ENCODE results near the gene PRM1. TPM values are rescaled to one million over a fixed set of nuclear protein-coding genes. Genes with fewer than 3 reads are reported as not detected.
"Not testable (repeated sequence)": the region's sequence is repeated elsewhere in the genome, so short reads cannot be mapped to it uniquely, and the experiment has no call there.

The PRM1 gene
- total and polyA plus RNA-seq, 8 donors: not detected

GRCh38 chr16:11302977-11303376, 21.8 kb upstream of the PRM1 start:
- H3K4me1 ChIP-seq: peaks cover 6 to 23% (median 15%) of the 10 kb centered on the region in 4 donors
- WGBS, 5 donors: 35 to 51% (median 42%) methylated on average over 3 to 4 of the region's 4 CpGs
- H3K27ac ChIP-seq: peak overlapping the region; percentile 30 to 71 (median 52)
- no peak overlapping the region for H3K4me3 ChIP-seq
- TF ChIP-seq POLR2AphosphoS5 (IDR thresholded peaks at IDR 0.05): no peak
- TF ChIP-seq POLR2A (IDR thresholded peaks at IDR 0.05): no peak
- TF ChIP-seq, protein P1, sequence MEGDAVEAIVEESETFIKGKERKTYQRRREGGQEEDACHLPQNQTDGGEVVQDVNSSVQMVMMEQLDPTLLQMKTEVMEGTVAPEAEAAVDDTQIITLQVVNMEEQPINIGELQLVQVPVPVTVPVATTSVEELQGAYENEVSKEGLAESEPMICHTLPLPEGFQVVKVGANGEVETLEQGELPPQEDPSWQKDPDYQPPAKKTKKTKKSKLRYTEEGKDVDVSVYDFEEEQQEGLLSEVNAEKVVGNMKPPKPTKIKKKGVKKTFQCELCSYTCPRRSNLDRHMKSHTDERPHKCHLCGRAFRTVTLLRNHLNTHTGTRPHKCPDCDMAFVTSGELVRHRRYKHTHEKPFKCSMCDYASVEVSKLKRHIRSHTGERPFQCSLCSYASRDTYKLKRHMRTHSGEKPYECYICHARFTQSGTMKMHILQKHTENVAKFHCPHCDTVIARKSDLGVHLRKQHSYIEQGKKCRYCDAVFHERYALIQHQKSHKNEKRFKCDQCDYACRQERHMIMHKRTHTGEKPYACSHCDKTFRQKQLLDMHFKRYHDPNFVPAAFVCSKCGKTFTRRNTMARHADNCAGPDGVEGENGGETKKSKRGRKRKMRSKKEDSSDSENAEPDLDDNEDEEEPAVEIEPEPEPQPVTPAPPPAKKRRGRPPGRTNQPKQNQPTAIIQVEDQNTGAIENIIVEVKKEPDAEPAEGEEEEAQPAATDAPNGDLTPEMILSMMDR (IDR thresholded peaks at IDR 0.05): no peak
- no peak for TF ChIP-seq EP300 (IDR thresholded peaks at IDR 0.05)
- DNase-seq: peak; percentile 52 to 87
- H3K27me3 ChIP-seq: no peaks in the 10 kb centered on the region
- H3K36me3 ChIP-seq: no peaks in the 10 kb centered on the region
- intact Hi-C loops (cut with DNase I; ENCODE audit: low total_unique reads): no loop called here
- H3K9me3 ChIP-seq: no peaks in the 10 kb centered on the region

DNA sequence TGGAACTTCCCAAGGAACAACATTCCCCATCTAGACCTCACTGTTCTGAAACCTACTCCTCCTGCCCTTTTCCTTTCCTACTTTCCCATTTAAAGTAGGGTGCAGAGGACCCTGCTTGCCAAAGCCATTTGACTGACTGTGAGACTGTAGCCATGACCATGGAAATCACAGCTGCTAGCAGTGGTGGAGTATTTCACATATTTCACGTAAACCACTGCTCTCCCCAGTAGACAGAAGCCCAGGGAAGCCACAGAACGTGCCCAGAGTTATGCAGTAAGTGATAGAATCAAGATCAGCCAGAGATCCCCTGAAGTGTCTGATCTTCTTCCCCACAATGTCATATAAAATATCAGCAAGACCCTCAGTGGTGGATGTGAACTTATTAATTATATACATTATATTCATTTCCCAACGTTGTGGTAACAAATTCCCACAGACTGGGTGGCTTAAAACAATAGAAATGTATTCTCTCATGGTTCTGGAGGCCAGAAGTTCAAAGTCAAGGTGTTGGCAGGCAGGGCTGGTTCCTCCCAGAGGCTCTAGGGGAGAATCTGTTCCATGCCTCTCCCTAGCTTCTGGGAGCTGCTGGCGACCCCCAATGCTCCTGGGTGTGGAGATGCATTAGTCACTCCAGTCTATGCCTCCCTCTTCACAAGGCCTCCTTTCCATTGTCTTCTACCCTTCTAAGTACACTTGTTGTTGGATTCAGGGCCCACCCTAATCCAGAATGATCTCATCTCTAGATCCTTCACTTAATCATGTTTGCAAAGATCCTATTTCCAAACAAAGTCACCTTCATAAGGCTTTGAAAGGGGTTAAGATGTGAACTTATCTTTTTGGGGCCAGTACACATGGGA, 20.7 kb upstream of the PRM1 start:
- no peak for DNase-seq
- 59 to 68% (median 66%) methylated on average over 4 of the region's 4 CpGs for whole genome bisulfite sequencing, 5 donors
- H3K9me3 ChIP-seq: no peaks in the 10 kb centered on the region
- H3K4me3 ChIP-seq: no peak overlapping the region
- peaks cover 17 to 29% (median 26%) of the 10 kb centered on the region in 4 donors for H3K4me1 ChIP-seq
- no peaks in the 10 kb centered on the region for H3K27me3 ChIP-seq
- H3K27ac ChIP-seq: peak overlapping the region in 2 of 5 donors; percentile 52 to 71
- H3K36me3 ChIP-seq: no peaks in the 10 kb centered on the region
- intact Hi-C loops (cut with DNase I; ENCODE audit: low total_unique reads): no loop called here
- TF ChIP-seq POLR2A (IDR thresholded peaks at IDR 0.05) (no peak), EP300 (IDR thresholded peaks at IDR 0.05) (no peak), POLR2AphosphoS5 (IDR thresholded peaks at IDR 0.05) (no peak)
- TF ChIP-seq, protein P1 (IDR thresholded peaks at IDR 0.05): no peak

GRCh38 chr16:11300560-11300892, 19.4 kb upstream of the PRM1 start:
- H3K9me3 ChIP-seq: no peaks in the 10 kb centered on the region
- TF ChIP-seq, protein P1 (IDR thresholded peaks at IDR 0.05): no peak
- TF ChIP-seq EP300 (IDR thresholded peaks at IDR 0.05) (no peak), POLR2A (IDR thresholded peaks at IDR 0.05) (no peak), POLR2AphosphoS5 (IDR thresholded peaks at IDR 0.05) (no peak)
- intact Hi-C loops (cut with DNase I; ENCODE audit: low total_unique reads): no loop called here
- WGBS, 5 donors: 89 to 96% (median 92%) methylated on average over 7 of the region's 7 CpGs
- H3K27ac ChIP-seq: no peak overlapping the region
- H3K4me1 ChIP-seq: peaks cover 20 to 41% (median 35%) of the 10 kb centered on the region in 4 donors
- H3K36me3 ChIP-seq: no peaks in the 10 kb centered on the region
- H3K27me3 ChIP-seq: no peaks in the 10 kb centered on the region
- no peak overlapping the region for H3K4me3 ChIP-seq
- no peak for DNase-seq

DNA sequence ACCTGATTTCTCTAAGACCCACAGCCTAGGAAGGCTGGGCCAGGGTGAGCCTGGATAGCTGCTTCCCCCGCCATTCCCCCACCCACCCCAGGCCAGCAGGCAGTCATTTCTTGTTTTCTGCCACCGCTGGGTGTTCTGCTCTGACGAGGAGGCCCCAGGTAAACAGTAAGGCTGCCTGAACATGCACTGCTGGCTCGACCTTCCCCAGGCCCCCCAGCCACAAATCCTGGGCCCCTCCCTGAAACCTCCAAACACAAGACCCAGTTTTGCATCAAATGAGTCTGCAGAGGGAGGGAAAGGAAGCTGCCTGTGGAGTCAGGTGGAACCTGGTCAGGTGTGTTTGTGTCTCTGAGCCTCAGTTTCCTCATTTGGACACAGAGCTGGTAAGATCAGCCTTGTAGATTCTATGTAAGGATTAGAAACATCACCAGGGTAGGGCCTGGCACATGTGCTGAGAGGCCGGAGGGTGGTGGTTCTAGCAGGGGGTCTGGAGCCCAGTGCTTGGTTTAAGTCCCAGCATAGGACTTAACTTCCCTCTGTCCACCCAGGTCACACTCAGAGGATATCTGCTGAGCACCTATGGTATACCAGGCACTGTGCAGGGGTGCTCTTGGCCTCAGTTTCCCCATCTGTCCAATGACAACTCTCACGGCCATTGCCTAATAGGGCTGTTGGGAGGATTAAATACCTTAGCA, 18.9 kb upstream of the PRM1 start:
- Histone ChIP-seq H3K36me3 (no peaks in the 10 kb centered on the region), H3K4me1 (peaks cover 20 to 41% (median 35%) of the 10 kb centered on the region in 4 donors), H3K9me3 (no peaks in the 10 kb centered on the region), H3K27me3 (no peaks in the 10 kb centered on the region), H3K4me3 (no peak overlapping the region), H3K27ac (no peak overlapping the region)
- DNase-seq: peak in 1 of 2 donors; percentile 35
- intact Hi-C loops (cut with DNase I; ENCODE audit: low total_unique reads): no loop called here
- WGBS, 5 donors: 73 to 91% (median 74%) methylated on average over 6 of the region's 6 CpGs
- TF ChIP-seq POLR2A (IDR thresholded peaks at IDR 0.05): no peak
- TF ChIP-seq, protein P1 (IDR thresholded peaks at IDR 0.05): no peak
- no peak for TF ChIP-seq EP300 (IDR thresholded peaks at IDR 0.05)
- TF ChIP-seq POLR2AphosphoS5 (IDR thresholded peaks at IDR 0.05): no peak

DNA sequence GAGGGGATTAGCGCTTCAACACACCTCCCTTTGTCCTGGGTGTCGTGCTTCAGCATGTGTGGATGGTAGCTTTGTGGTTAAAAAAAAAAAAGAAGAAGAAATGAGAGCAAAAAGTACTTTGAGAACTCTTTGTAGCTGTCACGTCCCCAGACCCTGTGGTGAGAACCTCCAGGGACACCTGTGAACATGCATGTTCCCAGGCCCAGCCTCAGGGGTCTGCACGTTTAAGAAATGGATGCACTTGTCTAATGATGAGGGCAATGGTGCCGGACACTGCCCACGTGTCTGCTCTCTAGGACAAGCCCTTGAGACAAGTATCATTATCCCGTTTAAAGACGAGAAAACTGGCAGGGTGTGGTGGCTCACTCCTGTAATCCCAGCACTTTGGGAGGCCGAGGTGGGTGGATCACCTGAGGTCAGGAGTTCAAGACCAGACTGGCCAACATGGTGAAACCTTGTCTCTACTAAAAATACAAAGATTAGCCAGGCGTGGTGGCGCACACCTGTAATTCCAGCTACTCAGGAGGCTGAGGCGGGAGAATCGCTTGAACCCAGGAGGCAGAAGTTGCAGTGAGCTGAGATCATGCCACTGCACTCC, 17.9 kb upstream of the PRM1 start:
- H3K4me3 ChIP-seq; H3K9me3 ChIP-seq; H3K27me3 ChIP-seq; H3K27ac ChIP-seq; DNase-seq; intact Hi-C loops (cut with DNase I; ENCODE audit: low total_unique reads); H3K36me3 ChIP-seq: not testable (repeated sequence)
- peaks cover 20 to 41% (median 35%) of the 10 kb centered on the region in 4 donors for H3K4me1 ChIP-seq
- 83 to 91% (median 88%) methylated on average over 13 of the region's 13 CpGs for WGBS, 5 donors
